Endodermal cell (in vitro differentiated cells): ENCODE data around the gene NSUN6. TPM values are rescaled to one million over a fixed set of nuclear protein-coding genes. Genes with fewer than 3 reads are reported as not detected.

ENCODE experiments used
- DNase-seq: peaks from one replicate; pipeline ENCODE4 v3.0.0-alpha.2; 2017
- H3K27ac ChIP-seq: 2 replicates; pipeline ENCODE4 v1.5.1; 2013; ENCODE audit warnings: mild to moderate bottlenecking, low read depth, low read length, moderate library complexity
- H3K27me3 ChIP-seq: 2 replicates; pipeline ENCODE4 v1.6.1; 2013; ENCODE audit warnings: mild to moderate bottlenecking, low read length, moderate library complexity; ENCODE audit not compliant: insufficient read depth, control insufficient read depth, poor library complexity, severe bottlenecking
- H3K36me3 ChIP-seq: 2 replicates; pipeline ENCODE4 v1.7.0; 2013; ENCODE audit warnings: mild to moderate bottlenecking, low read length, moderate library complexity; ENCODE audit not compliant: control insufficient read depth, insufficient read depth
- H3K4me1 ChIP-seq: one replicate; pipeline ENCODE4 v1.7.0; 2013; ENCODE audit warnings: low read length; ENCODE audit not compliant: control insufficient read depth, insufficient read depth
- H3K4me3 ChIP-seq: 2 replicates; pipeline ENCODE4 v1.5.1; 2013; ENCODE audit warnings: mild to moderate bottlenecking, low read length, moderate library complexity
- H3K9ac ChIP-seq: 2 replicates; pipeline ENCODE4 v1.6.1; 2013; ENCODE audit warnings: mild to moderate bottlenecking, low read length, moderate library complexity; ENCODE audit not compliant: poor library complexity, severe bottlenecking; ENCODE audit errors: extremely low read depth
- H3K9me3 ChIP-seq: 2 replicates; pipeline ENCODE4 v1.6.1; 2013; ENCODE audit warnings: mild to moderate bottlenecking, low read length, moderate library complexity; ENCODE audit not compliant: control insufficient read depth
- H3K27ac Mint-ChIP-seq: 2 replicates; pipeline ENCODE4 v1.8.0; 2020; ENCODE audit warnings: mixed read lengths
- H3K27me3 Mint-ChIP-seq: 2 replicates; pipeline ENCODE4 v1.8.0; 2021; ENCODE audit warnings: mild to moderate bottlenecking, mixed read lengths; ENCODE audit not compliant: insufficient read depth
- H3K36me3 Mint-ChIP-seq: 2 replicates; pipeline ENCODE4 v1.8.0; 2020; ENCODE audit warnings: low read depth, mixed read lengths
- H3K4me1 Mint-ChIP-seq: 2 replicates; pipeline ENCODE4 v1.8.0; 2020; ENCODE audit warnings: mixed read lengths
- H3K4me3 Mint-ChIP-seq: 2 replicates; pipeline ENCODE4 v1.8.0; 2020; ENCODE audit warnings: mild to moderate bottlenecking, moderate library complexity, mixed read lengths
- H3K9me3 Mint-ChIP-seq: 2 replicates; pipeline ENCODE4 v1.8.0; 2020; ENCODE audit warnings: mild to moderate bottlenecking, mixed read lengths
- CTCF ChIP-seq: fragments of 200-600 bp; sonication (generic); conservative IDR thresholded peaks from 2 replicates; pipeline ENCODE4 v1.5.0; 2021; ENCODE audit warnings: antibody characterized with exemption, mild to moderate bottlenecking
- WGBS, 2 experiments: methylation state at CpG; one replicate each; pipeline versions ENCODE4 v1.1.5 to v1.1.7; 2013; ENCODE audit warnings: missing lambda C conversion rate in 2 of 2, mixed read lengths in 1 of 2; ENCODE audit not compliant: insufficient coverage in 1 of 2, insufficient read length in 1 of 2; 5-methylcytosine and 5-hydroxymethylcytosine counted together
- total RNA-seq, 2 donors: library from RNA; stranded (reverse); fragmentation: NEBNext Ultra II Directional in 1 of 2; extraction: Animal tissue kit (Norgen Biotek cat#: 25700) in 1 of 2; gene quantifications; 2 replicates in 1 of 2; 3 replicates in 1 of 2; pipeline ENCODE4 v1.2.1, GENCODE V29; 2021

Gene NSUN6
- total RNA-seq, 2 donors from 2014 or later: 10.6 to 15.4 TPM

GRCh38 chr10:18616337-18616736, 35.0 kb downstream of the NSUN6 start:
- no peak for DNase-seq
- Histone ChIP-seq H3K9me3 (no peaks in the 10 kb centered on the region), H3K4me3 (no peak overlapping the region), H3K27me3 (no peaks in the 10 kb centered on the region), H3K27ac (no peak overlapping the region), H3K9ac (no peak overlapping the region), H3K4me1 (no peaks in the 10 kb centered on the region), H3K36me3 (peaks cover 64% of the 10 kb centered on the region)
- H3K36me3 Mint-ChIP-seq: peaks cover 16% of the 10 kb centered on the region
- H3K27ac Mint-ChIP-seq: no peak overlapping the region
- no peak for TF ChIP-seq CTCF
- no peaks in the 10 kb centered on the region for H3K27me3 Mint-ChIP-seq
- H3K9me3 Mint-ChIP-seq: no peaks in the 10 kb centered on the region
- H3K4me3 Mint-ChIP-seq: no peak overlapping the region
- WGBS, 2 experiments: 40 to 88% methylated on average over 1 to 3 of the region's 3 CpGs
- H3K4me1 Mint-ChIP-seq: peaks cover 10% of the 10 kb centered on the region

GRCh38 chr10:18615618-18616017, 35.8 kb downstream of the NSUN6 start:
- Mint-ChIP-seq H3K4me1 (peaks cover 6% of the 10 kb centered on the region), H3K27me3 (no peaks in the 10 kb centered on the region), H3K4me3 (no peak overlapping the region), H3K36me3 (peaks cover 17% of the 10 kb centered on the region), H3K9me3 (no peaks in the 10 kb centered on the region), H3K27ac (no peak overlapping the region)
- H3K27me3 ChIP-seq: no peaks in the 10 kb centered on the region
- H3K4me1 ChIP-seq: no peaks in the 10 kb centered on the region
- no peak overlapping the region for H3K27ac ChIP-seq
- peaks cover 59% of the 10 kb centered on the region for H3K36me3 ChIP-seq
- H3K9ac ChIP-seq: no peak overlapping the region
- H3K9me3 ChIP-seq: no peaks in the 10 kb centered on the region
- no peak for TF ChIP-seq CTCF
- no peak for DNase-seq
- H3K4me3 ChIP-seq: no peak overlapping the region
- 92% methylated on average over 3 to 4 of the region's 4 CpGs for WGBS, 2 experiments

- no peak for DNase-seq
- WGBS, 2 experiments: 95 to 100% methylated on average over 3 to 4 of the region's 4 CpGs
- no peaks in the 10 kb centered on the region for H3K27me3 ChIP-seq
- H3K4me3 Mint-ChIP-seq: no peak overlapping the region
- TF ChIP-seq CTCF: no peak
- peaks cover 11% of the 10 kb centered on the region for H3K4me1 Mint-ChIP-seq
- no peak overlapping the region for H3K9ac ChIP-seq
- no peak overlapping the region for H3K27ac Mint-ChIP-seq
- H3K9me3 ChIP-seq: no peaks in the 10 kb centered on the region
- no peaks in the 10 kb centered on the region for H3K9me3 Mint-ChIP-seq
- no peaks in the 10 kb centered on the region for H3K27me3 Mint-ChIP-seq
- peaks cover 46% of the 10 kb centered on the region for H3K36me3 ChIP-seq
- peaks cover 27% of the 10 kb centered on the region for H3K36me3 Mint-ChIP-seq
- H3K4me1 ChIP-seq: peaks cover 3% of the 10 kb centered on the region
- no peak overlapping the region for H3K4me3 ChIP-seq
- no peak overlapping the region for H3K27ac ChIP-seq
These were observed 40.2 kb downstream of the NSUN6 start for GRCh38 chr10:18611168-18611567.
